Endothelial cell of umbilical vein (primary cell): Measurements from ENCODE around the gene DDX59.

ENCODE experiments used
- GATA2 ChIP-seq: IDR thresholded peaks from 2 replicates; pipeline ENCODE4 v1.7.0; 2011; ENCODE audit warnings: low read depth, mild to moderate bottlenecking, moderate library complexity, mixed read lengths, low read length; ENCODE audit not compliant: insufficient read length, insufficient read depth
- POLR2A ChIP-seq: IDR thresholded peaks from 2 replicates; pipeline ENCODE4 v1.6.1; 2012; ENCODE audit warnings: low read depth, mild to moderate bottlenecking, control low read depth, low read length
- POLR2AphosphoS5 ChIP-seq: IDR thresholded peaks from 2 replicates; pipeline ENCODE4 v1.6.1; 2012; ENCODE audit warnings: low read depth, mild to moderate bottlenecking, control low read depth, low read length, moderate library complexity; ENCODE audit not compliant: insufficient read depth
- TF ChIP-seq, protein P1 (sequence below), 2 donors: IDR thresholded peaks; 1 replicate in 1 of 2; 2 replicates in 1 of 2; pipeline ENCODE4 v1.5.1; 2011; ENCODE audit warnings: low read length in 2 of 2, mild to moderate bottlenecking in 2 of 2, moderate library complexity in 2 of 2, control low read depth in 1 of 2, inconsistent platforms in 1 of 2, low read depth in 1 of 2; ENCODE audit not compliant: insufficient read depth in 1 of 2; ENCODE audit errors: extremely low read depth in 1 of 2

DNA sequence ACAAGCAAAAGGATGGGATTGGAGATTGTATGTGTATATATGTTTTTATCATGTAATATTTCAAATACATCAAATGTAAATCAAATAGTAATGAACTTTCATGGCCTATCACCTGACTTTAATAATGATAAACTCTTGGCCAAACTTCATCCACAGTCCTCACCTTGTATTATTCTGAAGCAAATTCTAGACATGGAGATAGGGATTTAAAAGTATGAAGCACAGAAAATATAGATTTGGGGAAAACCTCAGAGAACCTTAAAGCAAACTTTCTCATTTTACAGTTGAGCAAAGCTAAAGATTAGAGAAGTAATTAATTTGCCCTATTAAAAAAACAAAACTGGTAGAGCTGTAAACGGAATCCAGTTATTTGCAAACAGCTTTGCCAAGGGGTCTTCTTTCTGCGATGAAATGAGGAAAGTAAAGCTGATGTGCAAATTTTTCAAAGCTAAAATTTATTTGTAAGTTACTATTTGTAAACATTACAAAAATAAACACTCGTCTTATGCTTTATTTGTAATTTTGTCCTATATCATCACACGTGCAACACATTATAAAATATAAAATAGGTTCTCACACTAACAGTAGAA lies 29.2 kb downstream of the DDX59 start:
- TF ChIP-seq POLR2A = no peak
- TF ChIP-seq GATA2 = no peak
- no peak for TF ChIP-seq POLR2AphosphoS5
- TF ChIP-seq, protein P1, sequence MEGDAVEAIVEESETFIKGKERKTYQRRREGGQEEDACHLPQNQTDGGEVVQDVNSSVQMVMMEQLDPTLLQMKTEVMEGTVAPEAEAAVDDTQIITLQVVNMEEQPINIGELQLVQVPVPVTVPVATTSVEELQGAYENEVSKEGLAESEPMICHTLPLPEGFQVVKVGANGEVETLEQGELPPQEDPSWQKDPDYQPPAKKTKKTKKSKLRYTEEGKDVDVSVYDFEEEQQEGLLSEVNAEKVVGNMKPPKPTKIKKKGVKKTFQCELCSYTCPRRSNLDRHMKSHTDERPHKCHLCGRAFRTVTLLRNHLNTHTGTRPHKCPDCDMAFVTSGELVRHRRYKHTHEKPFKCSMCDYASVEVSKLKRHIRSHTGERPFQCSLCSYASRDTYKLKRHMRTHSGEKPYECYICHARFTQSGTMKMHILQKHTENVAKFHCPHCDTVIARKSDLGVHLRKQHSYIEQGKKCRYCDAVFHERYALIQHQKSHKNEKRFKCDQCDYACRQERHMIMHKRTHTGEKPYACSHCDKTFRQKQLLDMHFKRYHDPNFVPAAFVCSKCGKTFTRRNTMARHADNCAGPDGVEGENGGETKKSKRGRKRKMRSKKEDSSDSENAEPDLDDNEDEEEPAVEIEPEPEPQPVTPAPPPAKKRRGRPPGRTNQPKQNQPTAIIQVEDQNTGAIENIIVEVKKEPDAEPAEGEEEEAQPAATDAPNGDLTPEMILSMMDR (IDR thresholded peaks at IDR 0.05; ENCODE audit: extremely low read depth in 1 of 2, insufficient read depth in 1 of 2, low read depth in 1 of 2, low read length in 2 of 2) = no peak
